ENCODE data around the gene BHLHA15. TPM values are rescaled to one million over a fixed set of nuclear protein-coding genes. Genes with fewer than 3 reads are reported as not detected.

The BHLHA15 gene
- total and polyA plus RNA-seq, 2 of the 8 experiments (the other 6 are each of a cell fraction or from before 2014, with no cell fraction given) = 1.1 to 2.7 TPM

DNA sequence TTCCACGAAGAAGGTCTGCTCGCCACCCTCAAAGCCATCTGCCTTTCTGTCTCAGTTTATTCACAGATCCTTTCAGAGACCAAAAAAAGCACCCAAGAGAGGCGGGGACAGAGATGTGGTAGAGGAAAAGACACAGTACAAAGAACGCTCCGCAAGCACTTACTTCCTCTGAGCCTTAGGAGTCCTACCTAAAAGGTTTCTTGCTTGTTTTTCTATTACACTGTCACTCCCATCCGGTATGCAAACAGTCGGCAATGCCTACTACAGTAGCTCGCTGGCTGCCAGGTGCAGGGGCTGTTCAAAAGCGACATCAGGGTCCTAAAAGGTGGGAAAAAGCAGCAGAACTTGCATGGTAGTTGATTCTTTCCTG lies 40.0 kb downstream of the BHLHA15 start:
- ChIA-PET CTCF (ENCODE audit: partially characterized antibody) (interaction anchor here (0.5 kb wide), 1 partner anchor 21 kb away, joined by 3 read pairs; no protein-coding TSS in a partner anchor), POLR2A (ENCODE audit: partially characterized antibody) (interaction anchor here (0.7 kb wide), 1 partner anchor 29 kb away, joined by 3 read pairs; no protein-coding TSS in a partner anchor)
- peak overlapping the region; percentile 91 to 94 for H3K4me2 ChIP-seq (ENCODE audit: insufficient read depth in 1 of 2, low read depth in 2 of 2, low read length in 2 of 2)

More for the DNA sequence above, 40.0 kb downstream of the BHLHA15 start:
- Histone ChIP-seq H3K4me1 (replicated peaks in 1 of 4; ENCODE audit: control insufficient read depth in 3 of 4, insufficient read depth in 4 of 4, low read length in 3 of 4) (peaks cover 0 to 14% (median 3%) of the 10 kb centered on the region in 4 experiments; a peak in 4 of 7 replicates), H4K20me1 (replicated peaks in 1 of 2; ENCODE audit: control insufficient read depth in 1 of 2, insufficient read depth in 2 of 2, low read length in 2 of 2) (no peaks in the 10 kb centered on the region), H3K27ac (ENCODE audit: low read depth, low read length) (no peak overlapping the region), H3K23me2 (ENCODE audit: low read depth, low read length) (peaks cover 6% of the 10 kb centered on the region), H4K5ac (ENCODE audit: insufficient read length, low read depth, low read length) (no peak overlapping the region), H2BK5ac (ENCODE audit: low read depth, low read length) (no peak overlapping the region), H4K8ac (ENCODE audit: extremely low read depth, insufficient read depth, low read length) (peak overlapping the region; percentile 26; the same call in 1 of the 2 replicates), H2BK12ac (ENCODE audit: low read depth, low read length) (no peak overlapping the region), H3K4ac (replicated peaks; ENCODE audit: insufficient read length, low read depth, low read length) (no peak overlapping the region), H3K4me3 (ENCODE audit: extremely low read depth in 1 of 4, insufficient read depth in 2 of 4, low read depth in 3 of 4, low read length in 4 of 4) (peak overlapping the region; percentile 77 to 91 (median 86)), H2BK20ac (ENCODE audit: low read length) (no peak overlapping the region), H4K91ac (replicated peaks; ENCODE audit: insufficient read length, low read length) (no peak overlapping the region), H3K9me3 (ENCODE audit: insufficient read depth in 2 of 2, low read depth in 1 of 2, low read length in 1 of 2) (no peaks in the 10 kb centered on the region), H3K9ac (replicated peaks in 1 of 4; ENCODE audit: extremely low read depth in 1 of 4, low read depth in 3 of 4, low read length in 3 of 4) (peak overlapping the region in 2 of 4 experiments; percentile 50 to 54; a peak in 1 of 7 replicates), H3K79me1 (ENCODE audit: low read depth, low read length) (no peaks in the 10 kb centered on the region; the same call in 1 of the 2 replicates), H2AK5ac (ENCODE audit: low read depth, low read length) (no peak overlapping the region), H3K79me2 (ENCODE audit: control insufficient read depth in 1 of 2, insufficient read depth in 2 of 2, low read length in 2 of 2) (peaks cover 0 to 7% of the 10 kb centered on the region in 2 experiments; a peak in 1 of 4 replicates), H2BK120ac (replicated peaks; ENCODE audit: low read depth, low read length) (no peak overlapping the region), H3K27me3 (replicated peaks in 1 of 4; ENCODE audit: control insufficient read depth in 3 of 4, extremely low read depth in 1 of 4, insufficient read depth in 3 of 4, low read length in 3 of 4) (no peaks in the 10 kb centered on the region; a peak in 1 of 7 replicates), H3K18ac (ENCODE audit: extremely low read depth, low read length) (no peak overlapping the region), H3K23ac (ENCODE audit: insufficient read length) (no peak overlapping the region), H2BK15ac (ENCODE audit: low read length) (no peak overlapping the region), H2AFZ (ENCODE audit: low read length) (0 out of 2 replicates have a peak overlapping the region, but pooled peaks have one; percentile 91), H3K36me3 (ENCODE audit: control insufficient read depth in 2 of 4, insufficient read depth in 4 of 4, low read length in 3 of 4) (no peaks in the 10 kb centered on the region; a peak in 1 of 8 replicates), H3K14ac (ENCODE audit: insufficient read length) (no peak overlapping the region), H3K56ac (replicated peaks; ENCODE audit: insufficient read length, low read depth, low read length) (no peak overlapping the region)
- DNase-seq (ENCODE audit: low read depth in 1 of 2, low spot score in 2 of 2) = no peak
- WGBS, 2 experiments (ENCODE audit: extremely low coverage in 1 of 2, insufficient coverage in 1 of 2, insufficient read length in 1 of 2, insufficient replicate concordance in 2 of 2, low coverage in 1 of 2, low lambda C conversion rate in 2 of 2, missing lambda C conversion rate in 1 of 2) = 23% methylated on average over 9 of the region's 9 CpGs; no CpG with 5 or more reads in 1 of the 2 experiments
- FAIRE-seq = no peak
- no peak for TF ChIP-seq TEAD4 (IDR thresholded peaks at IDR 0.05; ENCODE audit: low read depth, low read length)

Measured in H1 (cell line).